ENCODE results near the gene GIGYF2.

GRCh38 chr2:232886632-232887031 lies 189.5 kb downstream of the GIGYF2 start:
- TF ChIP-seq, protein P1, sequence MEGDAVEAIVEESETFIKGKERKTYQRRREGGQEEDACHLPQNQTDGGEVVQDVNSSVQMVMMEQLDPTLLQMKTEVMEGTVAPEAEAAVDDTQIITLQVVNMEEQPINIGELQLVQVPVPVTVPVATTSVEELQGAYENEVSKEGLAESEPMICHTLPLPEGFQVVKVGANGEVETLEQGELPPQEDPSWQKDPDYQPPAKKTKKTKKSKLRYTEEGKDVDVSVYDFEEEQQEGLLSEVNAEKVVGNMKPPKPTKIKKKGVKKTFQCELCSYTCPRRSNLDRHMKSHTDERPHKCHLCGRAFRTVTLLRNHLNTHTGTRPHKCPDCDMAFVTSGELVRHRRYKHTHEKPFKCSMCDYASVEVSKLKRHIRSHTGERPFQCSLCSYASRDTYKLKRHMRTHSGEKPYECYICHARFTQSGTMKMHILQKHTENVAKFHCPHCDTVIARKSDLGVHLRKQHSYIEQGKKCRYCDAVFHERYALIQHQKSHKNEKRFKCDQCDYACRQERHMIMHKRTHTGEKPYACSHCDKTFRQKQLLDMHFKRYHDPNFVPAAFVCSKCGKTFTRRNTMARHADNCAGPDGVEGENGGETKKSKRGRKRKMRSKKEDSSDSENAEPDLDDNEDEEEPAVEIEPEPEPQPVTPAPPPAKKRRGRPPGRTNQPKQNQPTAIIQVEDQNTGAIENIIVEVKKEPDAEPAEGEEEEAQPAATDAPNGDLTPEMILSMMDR (IDR thresholded peaks at IDR 0.05; ENCODE audit: low read depth, low read length) = no peak
- TF ChIP-seq POLR2A (IDR thresholded peaks at IDR 0.05; ENCODE audit: extremely low read depth, insufficient read length) = no peak
- TF ChIP-seq, protein P2, sequence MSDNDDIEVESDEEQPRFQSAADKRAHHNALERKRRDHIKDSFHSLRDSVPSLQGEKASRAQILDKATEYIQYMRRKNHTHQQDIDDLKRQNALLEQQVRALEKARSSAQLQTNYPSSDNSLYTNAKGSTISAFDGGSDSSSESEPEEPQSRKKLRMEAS (IDR thresholded peaks at IDR 0.05; ENCODE audit: low read depth, low read length) = no peak

Data from NB4 (cell line).